T47D (cell line): ENCODE data around the gene TRIM62.
"Not testable (repeated sequence)": the region's sequence is repeated elsewhere in the genome, so short reads cannot be mapped to it uniquely, and the experiment has no call there.

Source experiments
- DNase-seq, 2 experiments: peaks; one replicate each; pipeline versions ENCODE4 v3.0.0 to v3.0.0-alpha.2; 2011 to 2012; ENCODE audit warnings: low read depth in 1 of 2, low spot score in 1 of 2
- JUND ChIP-seq: IDR thresholded peaks from 2 replicates; pipeline ENCODE4 v1.6.1; 2012; ENCODE audit warnings: low read depth
- in situ Hi-C: cut with HindIII; loops from 2 replicates; pipeline ENCODE4 v1.10.0; 2016; ENCODE audit warnings: low sequenced_read_pairs, low pct_unique_long_range_greater_than_20kb

The TRIM62 gene

GRCh38 chr1:33119532-33120217 is 62.2 kb downstream of the TRIM62 start:
- in situ Hi-C loops = no loop called here
- no peak for DNase-seq

GRCh38 chr1:33119050-33119449 is 62.8 kb downstream of the TRIM62 start:
- TF ChIP-seq JUND = no peak
- no peak for DNase-seq
- in situ Hi-C loops = no loop called here

More at GRCh38 chr1:33119532-33120217, 62.2 kb downstream of the TRIM62 start:
- TF ChIP-seq JUND = no peak

GRCh38 chr1:33118274-33118673 is 63.6 kb downstream of the TRIM62 start:
- no peak for DNase-seq
- TF ChIP-seq JUND = no peak
- in situ Hi-C loops = no loop called here

GRCh38 chr1:33117440-33118085 is 64.3 kb downstream of the TRIM62 start:
- no peak for TF ChIP-seq JUND
- in situ Hi-C loops = no loop called here

GRCh38 chr1:33111965-33112364 is 69.9 kb downstream of the TRIM62 start:
- in situ Hi-C loops = no loop called here
- TF ChIP-seq JUND = no peak
- peak in 1 of 2 experiments; percentile 48 for DNase-seq

More at GRCh38 chr1:33117440-33118085, 64.3 kb downstream of the TRIM62 start:
- no peak for DNase-seq

GRCh38 chr1:33110477-33110876 is 71.4 kb downstream of the TRIM62 start:
- no peak for TF ChIP-seq JUND
- in situ Hi-C loops = no loop called here
- no peak for DNase-seq

GRCh38 chr1:33100119-33100415 is 81.8 kb downstream of the TRIM62 start:
- in situ Hi-C loops, DNase-seq: not testable (repeated sequence)

- no peak for TF ChIP-seq JUND
- in situ Hi-C loops = no loop called here
- peak; percentile 15 to 98 for DNase-seq
These were observed 82.3 kb downstream of the TRIM62 start for GRCh38 chr1:33099290-33100118.

- no peak for TF ChIP-seq JUND
- in situ Hi-C loops = no loop called here
- no peak for DNase-seq
These were observed 83.5 kb downstream of the TRIM62 start for GRCh38 chr1:33098371-33098770.

GRCh38 chr1:33097762-33098161 is 84.1 kb downstream of the TRIM62 start:
- in situ Hi-C loops = no loop called here
- TF ChIP-seq JUND = no peak
- DNase-seq = no peak

GRCh38 chr1:33097137-33097611 is 84.7 kb downstream of the TRIM62 start:
- TF ChIP-seq JUND = no peak
- in situ Hi-C loops = no loop called here
- no peak for DNase-seq

- in situ Hi-C loops = no loop called here
- no peak for TF ChIP-seq JUND
These were observed 85.4 kb downstream of the TRIM62 start for GRCh38 chr1:33096363-33097005.

More at GRCh38 chr1:33096363-33097005, 85.4 kb downstream of the TRIM62 start:
- no peak for DNase-seq
